Natural killer cell treated with Interleukin-12 subunit alpha and Interleukin-12 subunit beta and Interleukin-15 and Interleukin-18, amount 100 ng/mL, for 72 hours (primary cell): Measurements from ENCODE around the gene FLNB. TPM values are rescaled to one million over a fixed set of nuclear protein-coding genes. Genes with fewer than 3 reads are reported as not detected.

Source experiments
- ATAC-seq, 2 donors: fragments of 150-1000 bp; cut with Tn5 transposase in 1 of 2; sonication (Bioruptor Pico), chemical (Tn5 transposase) in 1 of 2; 2 replicates each; pipeline ENCODE4 v1.10.0; 2021
- DNase-seq: peaks from one replicate; pipeline ENCODE4 v3.0.0; 2022; ENCODE audit warnings: low spot score
- H3K27ac Mint-ChIP-seq, 2 donors: 1 replicate in 1 of 2; 2 replicates in 1 of 2; pipeline ENCODE4 v1.8.0; 2022; ENCODE audit warnings: mixed read lengths in 2 of 2, mild to moderate bottlenecking in 1 of 2, moderate library complexity in 1 of 2
- H3K27me3 Mint-ChIP-seq, 2 donors: 1 replicate in 1 of 2; 2 replicates in 1 of 2; pipeline ENCODE4 v1.8.0; 2022; ENCODE audit warnings: mixed read lengths in 2 of 2
- H3K36me3 Mint-ChIP-seq: one replicate; pipeline ENCODE4 v1.8.0; 2022; ENCODE audit warnings: mixed read lengths
- H3K4me1 Mint-ChIP-seq, 2 donors: 1 replicate in 1 of 2; 2 replicates in 1 of 2; pipeline ENCODE4 v1.8.0; 2022; ENCODE audit warnings: low read depth in 2 of 2, mixed read lengths in 2 of 2, mild to moderate bottlenecking in 1 of 2
- H3K4me3 Mint-ChIP-seq: one replicate; pipeline ENCODE4 v1.8.0; 2022; ENCODE audit warnings: mixed read lengths
- H3K9me3 Mint-ChIP-seq: 2 replicates; pipeline ENCODE4 v1.8.0; 2022; ENCODE audit warnings: mixed read lengths
- total RNA-seq, 2 donors: library from RNA; stranded (reverse); gene quantifications; one replicate each; pipeline ENCODE4 v1.2.3, GENCODE V29; 2022

The FLNB gene
- total RNA-seq, 2 donors from 2014 or later: 5.9 to 15.4 TPM

- H3K4me3 Mint-ChIP-seq: peak overlapping the region; percentile 83
- no peaks in the 10 kb centered on the region for H3K9me3 Mint-ChIP-seq
- no peaks in the 10 kb centered on the region for H3K27me3 Mint-ChIP-seq
- H3K27ac Mint-ChIP-seq: peak overlapping the region in 1 of 2 donors; percentile 11
- DNase-seq: no peak
- H3K4me1 Mint-ChIP-seq: peaks cover 15 to 24% of the 10 kb centered on the region in 2 donors
- no peak for ATAC-seq
- no peaks in the 10 kb centered on the region for H3K36me3 Mint-ChIP-seq
Observed at GRCh38 chr3:58009026-58009748, 965 bp downstream of the FLNB start.

GRCh38 chr3:58009749-58010535 is 1.7 kb downstream of the FLNB start:
- Mint-ChIP-seq H3K4me3 (peak overlapping the region; percentile 83), H3K4me1 (peaks cover 15 to 24% of the 10 kb centered on the region in 2 donors), H3K9me3 (no peaks in the 10 kb centered on the region), H3K27ac (peak overlapping the region in 1 of 2 donors; percentile 11), H3K36me3 (no peaks in the 10 kb centered on the region), H3K27me3 (no peaks in the 10 kb centered on the region)
- ATAC-seq: no peak
- DNase-seq: no peak

- Mint-ChIP-seq H3K4me3 (no peak overlapping the region), H3K27ac (no peak overlapping the region), H3K36me3 (no peaks in the 10 kb centered on the region), H3K4me1 (peaks cover 15 to 24% of the 10 kb centered on the region in 2 donors), H3K27me3 (no peaks in the 10 kb centered on the region), H3K9me3 (no peaks in the 10 kb centered on the region)
- ATAC-seq (no peak), DNase-seq (no peak)
Observed at GRCh38 chr3:58010562-58010961, 2.3 kb downstream of the FLNB start.

- H3K4me3 Mint-ChIP-seq: no peak overlapping the region
- no peaks in the 10 kb centered on the region for H3K9me3 Mint-ChIP-seq
- H3K36me3 Mint-ChIP-seq: no peaks in the 10 kb centered on the region
- H3K4me1 Mint-ChIP-seq: peaks cover 15 to 24% of the 10 kb centered on the region in 2 donors
- no peak overlapping the region for H3K27ac Mint-ChIP-seq
- ATAC-seq: no peak
- DNase-seq: no peak
- no peaks in the 10 kb centered on the region for H3K27me3 Mint-ChIP-seq
Observed at GRCh38 chr3:58011580-58011979, 3.4 kb downstream of the FLNB start.

GRCh38 chr3:58012302-58012701 is 4.1 kb downstream of the FLNB start:
- DNase-seq (no peak), ATAC-seq (no peak)
- Mint-ChIP-seq H3K27me3 (no peaks in the 10 kb centered on the region), H3K4me1 (peaks cover 15 to 24% of the 10 kb centered on the region in 2 donors), H3K36me3 (no peaks in the 10 kb centered on the region), H3K27ac (no peak overlapping the region), H3K9me3 (no peaks in the 10 kb centered on the region), H3K4me3 (no peak overlapping the region)

- DNase-seq: no peak
- no peaks in the 10 kb centered on the region for H3K36me3 Mint-ChIP-seq
- no peak for ATAC-seq
- no peaks in the 10 kb centered on the region for H3K27me3 Mint-ChIP-seq
- peaks cover 15 to 21% of the 10 kb centered on the region in 2 donors for H3K4me1 Mint-ChIP-seq
- peak overlapping the region in 1 of 2 donors; percentile 58 for H3K27ac Mint-ChIP-seq
- no peaks in the 10 kb centered on the region for H3K9me3 Mint-ChIP-seq
- no peak overlapping the region for H3K4me3 Mint-ChIP-seq
Observed at GRCh38 chr3:58013099-58013498, 4.9 kb downstream of the FLNB start.

- H3K4me1 Mint-ChIP-seq: peaks cover 15 to 21% of the 10 kb centered on the region in 2 donors
- no peak for ATAC-seq
- no peaks in the 10 kb centered on the region for H3K36me3 Mint-ChIP-seq
Observed at GRCh38 chr3:58013973-58014649, 5.9 kb downstream of the FLNB start.

GRCh38 chr3:58015520-58015915 is 7.3 kb downstream of the FLNB start:
- no peak for DNase-seq
- Mint-ChIP-seq H3K4me3 (no peak overlapping the region), H3K36me3 (no peaks in the 10 kb centered on the region), H3K4me1 (peaks cover 6 to 14% of the 10 kb centered on the region in 2 donors), H3K27me3 (no peaks in the 10 kb centered on the region), H3K9me3 (no peaks in the 10 kb centered on the region), H3K27ac (no peak overlapping the region)
- ATAC-seq: no peak

More at GRCh38 chr3:58013973-58014649, 5.9 kb downstream of the FLNB start:
- Mint-ChIP-seq H3K27ac (no peak overlapping the region), H3K4me3 (no peak overlapping the region), H3K9me3 (no peaks in the 10 kb centered on the region), H3K27me3 (no peaks in the 10 kb centered on the region)
- DNase-seq: no peak

- Mint-ChIP-seq H3K9me3 (no peaks in the 10 kb centered on the region), H3K4me1 (peaks cover 6 to 10% of the 10 kb centered on the region in 2 donors), H3K36me3 (no peaks in the 10 kb centered on the region), H3K27me3 (no peaks in the 10 kb centered on the region), H3K4me3 (no peak overlapping the region), H3K27ac (no peak overlapping the region)
- DNase-seq (no peak), ATAC-seq (no peak)
Observed at GRCh38 chr3:58016710-58017109, 8.5 kb downstream of the FLNB start.

- Mint-ChIP-seq H3K36me3 (no peaks in the 10 kb centered on the region), H3K4me1 (no peaks in the 10 kb centered on the region), H3K27me3 (no peaks in the 10 kb centered on the region), H3K4me3 (no peak overlapping the region), H3K9me3 (no peaks in the 10 kb centered on the region), H3K27ac (no peak overlapping the region)
- DNase-seq (no peak), ATAC-seq (no peak)
Observed at GRCh38 chr3:58018892-58019742, 10.9 kb downstream of the FLNB start.

- Mint-ChIP-seq H3K4me1 (no peaks in the 10 kb centered on the region), H3K27ac (peak overlapping the region in 1 of 2 donors; percentile 19), H3K4me3 (no peak overlapping the region), H3K36me3 (no peaks in the 10 kb centered on the region), H3K9me3 (no peaks in the 10 kb centered on the region), H3K27me3 (no peaks in the 10 kb centered on the region)
- DNase-seq: no peak
- ATAC-seq: no peak
Observed at GRCh38 chr3:58020783-58021071, 12.5 kb downstream of the FLNB start.

- H3K9me3 Mint-ChIP-seq: no peaks in the 10 kb centered on the region
- no peaks in the 10 kb centered on the region for H3K36me3 Mint-ChIP-seq
- DNase-seq (no peak), ATAC-seq (no peak)
- H3K27ac Mint-ChIP-seq: no peak overlapping the region
- no peaks in the 10 kb centered on the region for H3K27me3 Mint-ChIP-seq
- no peak overlapping the region for H3K4me3 Mint-ChIP-seq
- no peaks in the 10 kb centered on the region for H3K4me1 Mint-ChIP-seq
Observed at GRCh38 chr3:58021072-58021959, 13.1 kb downstream of the FLNB start.

- DNase-seq (no peak), ATAC-seq (no peak)
- Mint-ChIP-seq H3K4me1 (no peaks in the 10 kb centered on the region), H3K27ac (no peak overlapping the region), H3K9me3 (no peaks in the 10 kb centered on the region), H3K36me3 (no peaks in the 10 kb centered on the region), H3K27me3 (no peaks in the 10 kb centered on the region), H3K4me3 (no peak overlapping the region)
Observed at GRCh38 chr3:58021962-58022361, 13.7 kb downstream of the FLNB start.
